K562 (cell line): Measurements from ENCODE around the gene IL1RL1. TPM values are rescaled to one million over a fixed set of nuclear protein-coding genes. Genes with fewer than 3 reads are reported as not detected.

Experiments used
- ARNT ChIP-seq, 2 experiments: fragments of 450-650 bp; IDR thresholded peaks; 2 replicates each; pipeline ENCODE4 v1.6.1; 2016; ENCODE audit warnings: mild to moderate bottlenecking in 1 of 2
- FOXA1 ChIP-seq: fragments of 450-650 bp; IDR thresholded peaks from 2 replicates; pipeline ENCODE4 v1.6.1; 2016; ENCODE audit warnings: mild to moderate bottlenecking, borderline replicate concordance
- FOXJ3 ChIP-seq: sonication (generic); formaldehyde crosslinking; IDR thresholded peaks from 2 replicates; pipeline ENCODE4 v1.4.0; 2020; ENCODE audit warnings: mild to moderate bottlenecking, missing genetic modification reagents
- HEY1 ChIP-seq: fragments of 250-450 bp; sonication (Bioruptor Pico); IDR thresholded peaks from 2 replicates; pipeline ENCODE4 v1.5.0; 2020; ENCODE audit warnings: mild to moderate bottlenecking, moderate library complexity, borderline replicate concordance
- RBM14 ChIP-seq: fragments of 200-400 bp; formaldehyde crosslinking; IDR thresholded peaks from 2 replicates; pipeline ENCODE4 v1.6.1; 2018; ENCODE audit warnings: low read depth, mild to moderate bottlenecking, low read length, moderate library complexity, borderline replicate concordance; ENCODE audit not compliant: insufficient read depth
- ZFP36 ChIP-seq: fragments of 150-350 bp; IDR thresholded peaks from 2 replicates; pipeline ENCODE4 v1.6.1; 2018; ENCODE audit warnings: low read length, low read depth; ENCODE audit not compliant: partially characterized antibody
- ZNF174 ChIP-seq: fragments of 250-450 bp; sonication (Bioruptor Pico); IDR thresholded peaks from 2 replicates; pipeline ENCODE4 v1.4.0; 2020; ENCODE audit warnings: mild to moderate bottlenecking
- ZNF324 ChIP-seq: fragments of 250-450 bp; sonication (Bioruptor Pico); IDR thresholded peaks from 2 replicates; pipeline ENCODE4 v1.4.0; 2020; ENCODE audit warnings: mild to moderate bottlenecking
- polyA plus RNA-seq, 8 experiments: library from polyadenylated mRNA; depleted of rRNA in 4 of 8; stranded (reverse) in 5 of 8; unstranded in 3 of 8; fragments of >200 nt; fragmentation: Nextera tagmentation in 2 of 8; fragmentation: Illumina TruSeq in 1 of 8; extraction: Ambion mirVana in 2 of 8; extraction: Trizol in 1 of 8; gene quantifications; 2 replicates each; pipeline versions ENCODE4 v1.2.1 to v1.2.3, GENCODE V29; 2011 to 2014; ENCODE audit warnings: inconsistent platforms in 1 of 8, missing spikeins in 1 of 8
- total RNA-seq, 7 experiments: library from RNA; depleted of rRNA in 6 of 7; stranded (reverse); fragments of >200 nt in 6 of 7; fragmentation: Illumina TruSeq in 2 of 7; extraction: Trizol in 2 of 7; gene quantifications; 2 replicates each; pipeline versions ENCODE4 v1.2.1 to v1.2.3, GENCODE V29; 2011 to 2021; ENCODE audit warnings: low replicate concordance in 1 of 7
- TF ChIP-seq, protein P1 (sequence below): fragments of 450-650 bp; IDR thresholded peaks from 2 replicates; pipeline ENCODE4 v1.6.1; 2018; ENCODE audit not compliant: partially characterized antibody
- TF ChIP-seq, protein P2 (sequence below): sonication (generic); formaldehyde crosslinking; IDR thresholded peaks from 2 replicates; pipeline ENCODE4 v1.8.0; 2022; ENCODE audit warnings: mild to moderate bottlenecking, missing genetic modification reagents

IL1RL1 gene
- total and polyA plus RNA-seq, 9 of the 15 experiments (the other 6 are each of a cell fraction or from before 2014, with no cell fraction given), result 0.06 to 3.3 (median 0.59) TPM

GRCh38 chr2:102317715-102318114 lies 6.4 kb downstream of the IL1RL1 start (continued):
- TF ChIP-seq, protein P1, sequence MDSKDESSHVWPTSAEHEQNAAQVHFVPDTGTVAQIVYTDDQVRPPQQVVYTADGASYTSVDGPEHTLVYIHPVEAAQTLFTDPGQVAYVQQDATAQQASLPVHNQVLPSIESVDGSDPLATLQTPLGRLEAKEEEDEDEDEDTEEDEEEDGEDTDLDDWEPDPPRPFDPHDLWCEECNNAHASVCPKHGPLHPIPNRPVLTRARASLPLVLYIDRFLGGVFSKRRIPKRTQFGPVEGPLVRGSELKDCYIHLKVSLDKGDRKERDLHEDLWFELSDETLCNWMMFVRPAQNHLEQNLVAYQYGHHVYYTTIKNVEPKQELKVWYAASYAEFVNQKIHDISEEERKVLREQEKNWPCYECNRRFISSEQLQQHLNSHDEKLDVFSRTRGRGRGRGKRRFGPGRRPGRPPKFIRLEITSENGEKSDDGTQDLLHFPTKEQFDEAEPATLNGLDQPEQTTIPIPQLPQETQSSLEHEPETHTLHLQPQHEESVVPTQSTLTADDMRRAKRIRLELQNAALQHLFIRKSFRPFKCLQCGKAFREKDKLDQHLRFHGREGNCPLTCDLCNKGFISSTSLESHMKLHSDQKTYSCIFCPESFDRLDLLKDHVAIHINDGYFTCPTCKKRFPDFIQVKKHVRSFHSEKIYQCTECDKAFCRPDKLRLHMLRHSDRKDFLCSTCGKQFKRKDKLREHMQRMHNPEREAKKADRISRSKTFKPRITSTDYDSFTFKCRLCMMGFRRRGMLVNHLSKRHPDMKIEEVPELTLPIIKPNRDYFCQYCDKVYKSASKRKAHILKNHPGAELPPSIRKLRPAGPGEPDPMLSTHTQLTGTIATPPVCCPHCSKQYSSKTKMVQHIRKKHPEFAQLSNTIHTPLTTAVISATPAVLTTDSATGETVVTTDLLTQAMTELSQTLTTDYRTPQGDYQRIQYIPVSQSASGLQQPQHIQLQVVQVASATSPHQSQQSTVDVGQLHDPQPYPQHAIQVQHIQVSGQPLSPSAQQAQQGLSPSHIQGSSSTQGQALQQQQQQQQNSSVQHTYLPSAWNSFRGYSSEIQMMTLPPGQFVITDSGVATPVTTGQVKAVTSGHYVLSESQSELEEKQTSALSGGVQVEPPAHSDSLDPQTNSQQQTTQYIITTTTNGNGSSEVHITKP, result no peak
- TF ChIP-seq ZNF324 (no peak), ZNF174 (CRISPR knock-in tag) (no peak), ARNT (IDR thresholded peaks at IDR 0.05) (no peak), ZFP36 (no peak), RBM14 (no peak), FOXJ3 (CRISPR knock-in tag) (no peak), HEY1 (CRISPR knock-in tag) (no peak), FOXA1 (no peak)
- TF ChIP-seq, protein P2, sequence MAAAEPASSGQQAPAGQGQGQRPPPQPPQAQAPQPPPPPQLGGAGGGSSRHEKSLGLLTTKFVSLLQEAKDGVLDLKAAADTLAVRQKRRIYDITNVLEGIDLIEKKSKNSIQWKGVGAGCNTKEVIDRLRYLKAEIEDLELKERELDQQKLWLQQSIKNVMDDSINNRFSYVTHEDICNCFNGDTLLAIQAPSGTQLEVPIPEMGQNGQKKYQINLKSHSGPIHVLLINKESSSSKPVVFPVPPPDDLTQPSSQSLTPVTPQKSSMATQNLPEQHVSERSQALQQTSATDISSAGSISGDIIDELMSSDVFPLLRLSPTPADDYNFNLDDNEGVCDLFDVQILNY (CRISPR knock-in tag), result no peak
